ENCODE data around the gene SRPK2.

SRPK2 gene

DNA sequence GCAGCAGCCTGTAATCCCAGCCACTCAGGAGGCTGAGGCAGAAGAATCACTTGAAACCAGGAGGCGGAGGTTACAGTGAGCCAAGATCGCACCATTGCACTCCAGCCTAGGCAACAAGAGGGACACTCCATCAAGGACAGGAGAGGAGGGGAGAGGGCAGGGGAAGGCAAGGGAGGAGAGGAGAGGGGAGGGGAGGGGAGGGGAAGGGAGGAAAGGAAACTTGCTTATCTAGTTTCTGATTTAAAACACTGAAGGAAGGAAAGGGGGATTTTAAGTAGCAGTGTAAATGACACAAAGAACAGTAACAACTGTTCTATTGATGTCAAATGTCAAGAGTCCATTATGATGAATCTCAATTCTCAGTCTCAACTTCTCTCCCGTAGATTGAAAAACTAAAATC, 43.7 kb downstream of the SRPK2 start:
- Histone ChIP-seq H3K4me2 (ENCODE audit: low read depth, low read length, poor library complexity, severe bottlenecking) (no peak overlapping the region), H3F3A (ENCODE audit: low read depth) (no peaks in the 10 kb centered on the region), H3K79me2 (ENCODE audit: insufficient read depth, low read length) (peaks cover 98% of the 10 kb centered on the region)

GRCh38 chr7:105339404-105340323, 49.1 kb downstream of the SRPK2 start:
- Histone ChIP-seq H3F3A (ENCODE audit: low read depth) (peaks cover 3% of the 10 kb centered on the region; the same call in 1 of the 2 replicates), H3K4me3 (ENCODE audit: low read length, poor library complexity, severe bottlenecking) (no peak overlapping the region), H3K36me3 (ENCODE audit: insufficient read depth, low read length) (no peaks in the 10 kb centered on the region), H2AFZ (ENCODE audit: low read length) (no peak overlapping the region), H4K20me1 (ENCODE audit: insufficient read depth, low read length, poor library complexity, severe bottlenecking) (peaks cover 21% of the 10 kb centered on the region), H3K9ac (ENCODE audit: low read depth, low read length, poor library complexity, severe bottlenecking) (no peak overlapping the region), H3K9me3 (ENCODE audit: insufficient read depth, low read depth, low read length) (no peaks in the 10 kb centered on the region), H3K9me2 (replicated peaks; ENCODE audit: low read depth, low read length) (no peaks in the 10 kb centered on the region), H3K27me3 (ENCODE audit: insufficient read depth, low read length, poor library complexity, severe bottlenecking) (no peaks in the 10 kb centered on the region), H3K4me2 (ENCODE audit: low read depth, low read length, poor library complexity, severe bottlenecking) (no peak overlapping the region), H3K4me1 (ENCODE audit: insufficient read depth, low read length, poor library complexity, severe bottlenecking) (peaks cover 5% of the 10 kb centered on the region), H3K79me2 (ENCODE audit: insufficient read depth, low read length) (peaks cover 84% of the 10 kb centered on the region)
- TF ChIP-seq CTCF (conservative IDR thresholded peaks at IDR 0.05; ENCODE audit: low read length), result no peak
- no peak for TF ChIP-seq EZH2phosphoT487 (IDR thresholded peaks at IDR 0.05; ENCODE audit: borderline replicate concordance)

More for the DNA sequence above, 43.7 kb downstream of the SRPK2 start:
- H3K9me2 ChIP-seq (replicated peaks; ENCODE audit: low read depth, low read length), result no peaks in the 10 kb centered on the region
- H3K4me3 ChIP-seq (ENCODE audit: low read length, poor library complexity, severe bottlenecking), result no peak overlapping the region
- TF ChIP-seq EZH2phosphoT487 (IDR thresholded peaks at IDR 0.05; ENCODE audit: borderline replicate concordance), result no peak
- no peak for TF ChIP-seq CTCF (conservative IDR thresholded peaks at IDR 0.05; ENCODE audit: low read length)
- H3K4me1 ChIP-seq (ENCODE audit: insufficient read depth, low read length, poor library complexity, severe bottlenecking), result peaks cover 27% of the 10 kb centered on the region
- H3K9me3 ChIP-seq (ENCODE audit: insufficient read depth, low read depth, low read length), result no peaks in the 10 kb centered on the region
- H3K36me3 ChIP-seq (ENCODE audit: insufficient read depth, low read length), result no peaks in the 10 kb centered on the region
- no peaks in the 10 kb centered on the region for H3K27me3 ChIP-seq (ENCODE audit: insufficient read depth, low read length, poor library complexity, severe bottlenecking)
- peaks cover 35% of the 10 kb centered on the region for H4K20me1 ChIP-seq (ENCODE audit: insufficient read depth, low read length, poor library complexity, severe bottlenecking)
- no peak overlapping the region for H3K9ac ChIP-seq (ENCODE audit: low read depth, low read length, poor library complexity, severe bottlenecking)
- no peak overlapping the region for H2AFZ ChIP-seq (ENCODE audit: low read length)

DNA sequence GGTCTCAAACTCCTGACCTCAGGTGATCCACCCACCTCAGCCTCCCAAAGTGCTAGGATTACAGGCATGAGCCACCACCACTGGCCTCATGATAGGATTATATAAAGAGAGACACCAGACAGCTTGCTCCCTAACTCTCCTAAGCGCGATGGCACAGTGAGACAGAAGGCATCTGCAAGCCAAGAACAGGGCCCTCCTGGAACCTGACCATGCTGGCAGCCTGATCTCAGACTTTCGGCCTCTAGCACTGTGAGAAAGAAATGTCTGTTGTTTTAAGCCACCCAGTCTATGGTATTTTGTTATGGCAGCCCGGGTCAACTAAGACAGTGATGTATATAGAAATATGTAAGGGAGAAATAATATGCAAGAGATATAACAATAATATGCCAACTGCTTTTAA, 51.2 kb downstream of the SRPK2 start:
- TF ChIP-seq EZH2phosphoT487 (IDR thresholded peaks at IDR 0.05; ENCODE audit: borderline replicate concordance) (no peak), CTCF (conservative IDR thresholded peaks at IDR 0.05; ENCODE audit: low read length) (no peak)
- H2AFZ ChIP-seq (ENCODE audit: low read length), result no peak overlapping the region

More for the DNA sequence above, 51.2 kb downstream of the SRPK2 start:
- peaks cover 75% of the 10 kb centered on the region for H3K79me2 ChIP-seq (ENCODE audit: insufficient read depth, low read length)
- no peak overlapping the region for H3K4me2 ChIP-seq (ENCODE audit: low read depth, low read length, poor library complexity, severe bottlenecking)
- no peaks in the 10 kb centered on the region for H3K36me3 ChIP-seq (ENCODE audit: insufficient read depth, low read length)
- H3K9me3 ChIP-seq (ENCODE audit: insufficient read depth, low read depth, low read length), result no peaks in the 10 kb centered on the region
- no peaks in the 10 kb centered on the region for H3K9me2 ChIP-seq (replicated peaks; ENCODE audit: low read depth, low read length)
- no peaks in the 10 kb centered on the region for H3K4me1 ChIP-seq (ENCODE audit: insufficient read depth, low read length, poor library complexity, severe bottlenecking)
- no peak overlapping the region for H3K4me3 ChIP-seq (ENCODE audit: low read length, poor library complexity, severe bottlenecking)
- no peaks in the 10 kb centered on the region for H3K27me3 ChIP-seq (ENCODE audit: insufficient read depth, low read length, poor library complexity, severe bottlenecking)
- peaks cover 3% of the 10 kb centered on the region; the same call in 1 of the 2 replicates for H3F3A ChIP-seq (ENCODE audit: low read depth)
- H3K9ac ChIP-seq (ENCODE audit: low read depth, low read length, poor library complexity, severe bottlenecking), result no peak overlapping the region
- peaks cover 24% of the 10 kb centered on the region for H4K20me1 ChIP-seq (ENCODE audit: insufficient read depth, low read length, poor library complexity, severe bottlenecking)

Measured in Loucy (cell line).